ENCODE data around the gene SCLT1.
"Not testable (repeated sequence)": the region's sequence is repeated elsewhere in the genome, so short reads cannot be mapped to it uniquely, and the experiment has no call there.

SCLT1 gene

GRCh38 chr4:129093191-129093920, at the start of gene SCLT1:
Gene SCLT1, minus strand, starts transcription at chr4:129093539. Its CDS starts 436 bp downstream, at chr4:129093103.
- in situ Hi-C loops (cut with HindIII; ENCODE audit: low sequenced_read_pairs) = no loop called here

GRCh38 chr4:129140521-129140920, 47.2 kb upstream of the SCLT1 start:
- H3K4me3 ChIP-seq (ENCODE audit: low read depth, low read length) = no peak overlapping the region
- in situ Hi-C loops (cut with HindIII; ENCODE audit: low sequenced_read_pairs) = no loop called here
- TF ChIP-seq CTCF (IDR thresholded peaks at IDR 0.05; ENCODE audit: low read depth, low read length) = peak; percentile 31
- DNase-seq (ENCODE audit: low read depth, low spot score) = peak; percentile 18

More at GRCh38 chr4:129093191-129093920, at the start of gene SCLT1:
- H3K4me3 ChIP-seq (ENCODE audit: low read depth, low read length) = peak within 1 kb of the TSS; percentile 89
- no peak for TF ChIP-seq CTCF (IDR thresholded peaks at IDR 0.05; ENCODE audit: low read depth, low read length)
- DNase-seq (ENCODE audit: low read depth, low spot score) = peak; percentile 99

- in situ Hi-C loops (cut with HindIII; ENCODE audit: low sequenced_read_pairs) = no loop called here
- no peak for DNase-seq (ENCODE audit: low read depth, low spot score)
- no peak overlapping the region for H3K4me3 ChIP-seq (ENCODE audit: low read depth, low read length)
- no peak for TF ChIP-seq CTCF (IDR thresholded peaks at IDR 0.05; ENCODE audit: low read depth, low read length)
These were observed 45.6 kb upstream of the SCLT1 start for GRCh38 chr4:129138810-129139496.

- in situ Hi-C loops (cut with HindIII; ENCODE audit: low sequenced_read_pairs) = no loop called here
- DNase-seq (ENCODE audit: low read depth, low spot score) = no peak
- H3K4me3 ChIP-seq (ENCODE audit: low read depth, low read length) = no peak overlapping the region
- no peak for TF ChIP-seq CTCF (IDR thresholded peaks at IDR 0.05; ENCODE audit: low read depth, low read length)
These were observed 43.1 kb upstream of the SCLT1 start for GRCh38 chr4:129136433-129136832.

GRCh38 chr4:129131343-129131742, 38.0 kb upstream of the SCLT1 start:
- in situ Hi-C loops (cut with HindIII; ENCODE audit: low sequenced_read_pairs) = no loop called here
- no peak for DNase-seq (ENCODE audit: low read depth, low spot score)
- H3K4me3 ChIP-seq (ENCODE audit: low read depth, low read length) = no peak overlapping the region
- TF ChIP-seq CTCF (IDR thresholded peaks at IDR 0.05; ENCODE audit: low read depth, low read length) = no peak

- in situ Hi-C loops (cut with HindIII; ENCODE audit: low sequenced_read_pairs) = no loop called here
- no peak for TF ChIP-seq CTCF (IDR thresholded peaks at IDR 0.05; ENCODE audit: low read depth, low read length)
- no peak for DNase-seq (ENCODE audit: low read depth, low spot score)
- no peak overlapping the region for H3K4me3 ChIP-seq (ENCODE audit: low read depth, low read length)
These were observed 35.8 kb upstream of the SCLT1 start for GRCh38 chr4:129129143-129129542.

- H3K4me3 ChIP-seq (ENCODE audit: low read depth, low read length); DNase-seq (ENCODE audit: low read depth, low spot score); in situ Hi-C loops (cut with HindIII; ENCODE audit: low sequenced_read_pairs): not testable (repeated sequence)
These were observed 33.3 kb upstream of the SCLT1 start for GRCh38 chr4:129126614-129127013.

Measured in astrocyte of the spinal cord (primary cell).